ENCODE results near the gene DMRTB1.

The DMRTB1 gene

DNA sequence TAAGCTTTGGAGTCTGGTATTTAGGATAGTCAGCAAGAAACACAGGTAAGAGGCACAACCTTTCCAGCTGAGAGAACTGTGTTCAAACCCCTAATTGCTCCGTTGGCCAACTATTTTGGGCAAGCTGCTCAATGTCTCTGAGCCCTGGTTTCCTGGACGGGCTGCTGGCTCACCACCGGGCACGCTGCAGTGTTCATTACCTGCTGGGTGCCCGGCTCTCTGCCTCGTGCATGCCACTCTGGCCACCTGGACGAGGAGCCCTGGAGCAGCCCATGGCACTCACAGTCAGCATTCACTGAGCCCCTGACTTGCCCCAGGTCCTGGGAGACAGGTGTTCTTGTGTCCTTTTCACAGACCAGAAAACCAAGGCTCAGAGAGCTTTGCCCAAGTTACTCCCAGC, 51.0 kb downstream of the DMRTB1 start:
- TF ChIP-seq, protein P1, sequence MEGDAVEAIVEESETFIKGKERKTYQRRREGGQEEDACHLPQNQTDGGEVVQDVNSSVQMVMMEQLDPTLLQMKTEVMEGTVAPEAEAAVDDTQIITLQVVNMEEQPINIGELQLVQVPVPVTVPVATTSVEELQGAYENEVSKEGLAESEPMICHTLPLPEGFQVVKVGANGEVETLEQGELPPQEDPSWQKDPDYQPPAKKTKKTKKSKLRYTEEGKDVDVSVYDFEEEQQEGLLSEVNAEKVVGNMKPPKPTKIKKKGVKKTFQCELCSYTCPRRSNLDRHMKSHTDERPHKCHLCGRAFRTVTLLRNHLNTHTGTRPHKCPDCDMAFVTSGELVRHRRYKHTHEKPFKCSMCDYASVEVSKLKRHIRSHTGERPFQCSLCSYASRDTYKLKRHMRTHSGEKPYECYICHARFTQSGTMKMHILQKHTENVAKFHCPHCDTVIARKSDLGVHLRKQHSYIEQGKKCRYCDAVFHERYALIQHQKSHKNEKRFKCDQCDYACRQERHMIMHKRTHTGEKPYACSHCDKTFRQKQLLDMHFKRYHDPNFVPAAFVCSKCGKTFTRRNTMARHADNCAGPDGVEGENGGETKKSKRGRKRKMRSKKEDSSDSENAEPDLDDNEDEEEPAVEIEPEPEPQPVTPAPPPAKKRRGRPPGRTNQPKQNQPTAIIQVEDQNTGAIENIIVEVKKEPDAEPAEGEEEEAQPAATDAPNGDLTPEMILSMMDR (IDR thresholded peaks at IDR 0.05; ENCODE audit: insufficient read depth, low read depth, low read length, missing control alignments) = no peak
- no peak for DNase-seq (ENCODE audit: low read depth)
- no peak overlapping the region for H3K4me3 ChIP-seq (ENCODE audit: low read depth, low read length)

DNA sequence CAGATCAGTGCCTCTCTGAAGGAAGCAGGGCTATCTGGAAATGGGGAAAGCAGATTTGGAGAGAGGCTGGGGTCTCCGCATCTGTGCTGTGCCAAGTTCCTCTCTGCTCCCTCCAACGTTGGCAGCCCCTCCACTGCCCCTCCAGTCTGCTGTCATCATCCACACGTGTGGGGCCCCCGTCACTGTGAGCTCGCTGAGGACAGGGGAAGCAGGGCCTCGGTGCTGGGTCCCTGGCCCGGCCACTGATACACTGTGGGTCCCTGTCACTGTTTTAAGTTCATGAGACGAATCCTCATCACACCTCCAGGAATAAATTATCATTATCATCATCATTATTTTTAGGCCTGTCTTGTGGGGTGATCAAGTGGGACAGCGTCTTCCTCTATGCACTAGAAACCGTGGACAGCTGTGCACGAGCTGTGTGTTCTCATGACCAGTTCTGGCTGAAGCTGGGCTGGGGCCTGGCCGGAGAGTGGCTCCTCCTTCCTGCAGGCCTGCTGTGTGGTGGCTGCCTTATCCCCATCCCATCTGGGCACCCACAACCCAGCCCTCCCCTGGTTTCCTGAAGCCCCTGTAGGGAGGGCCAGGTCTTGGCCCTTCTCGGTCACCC, 52.2 kb downstream of the DMRTB1 start:
- no peak overlapping the region for H3K4me3 ChIP-seq (ENCODE audit: low read depth, low read length)
- TF ChIP-seq, protein P1 (IDR thresholded peaks at IDR 0.05; ENCODE audit: insufficient read depth, low read depth, low read length, missing control alignments) = no peak
- DNase-seq (ENCODE audit: low read depth) = no peak

DNA sequence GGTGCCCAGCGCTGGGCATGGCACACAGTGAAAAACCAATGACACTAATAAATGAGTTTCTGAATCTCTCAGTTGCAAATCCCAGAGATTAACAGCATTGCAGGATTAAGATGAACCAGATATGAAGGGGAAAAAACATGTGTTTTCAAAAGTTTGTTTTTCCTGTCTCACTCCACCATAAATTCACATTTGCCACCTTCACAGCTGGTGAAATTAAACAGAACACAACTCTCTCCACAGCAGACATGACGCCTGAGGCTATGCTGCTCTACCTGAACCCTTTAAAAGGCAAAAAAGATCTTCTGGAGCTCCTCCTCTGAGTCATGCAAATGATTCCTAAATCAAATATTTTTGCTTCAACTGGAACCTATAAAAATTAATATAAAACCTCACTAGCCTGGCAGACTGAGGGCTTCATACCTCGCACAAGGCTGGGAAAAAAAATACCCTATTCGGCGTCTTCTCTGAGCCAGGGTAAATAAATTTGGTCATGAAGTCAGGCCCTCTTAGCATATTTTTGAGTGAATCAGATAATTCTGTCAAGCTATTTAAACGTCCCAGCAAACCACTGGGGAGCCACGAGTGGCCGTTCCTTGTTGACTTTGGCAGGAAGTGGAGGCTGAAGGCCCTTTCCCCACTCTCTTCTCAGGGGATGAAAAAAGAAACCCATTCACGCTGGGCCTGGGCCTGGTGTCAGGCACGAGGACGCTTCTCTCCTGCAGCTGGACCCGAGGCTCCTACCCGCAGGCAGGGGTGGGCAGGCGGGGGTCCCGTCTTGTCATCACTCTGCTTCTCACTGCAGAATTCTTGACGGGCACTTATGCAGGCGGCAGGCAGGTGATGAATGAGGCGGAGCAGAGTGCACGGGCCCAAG, 53.0 kb downstream of the DMRTB1 start:
- no peak overlapping the region for H3K4me3 ChIP-seq (ENCODE audit: low read depth, low read length)
- TF ChIP-seq, protein P1 (IDR thresholded peaks at IDR 0.05; ENCODE audit: insufficient read depth, low read depth, low read length, missing control alignments) = no peak
- no peak for DNase-seq (ENCODE audit: low read depth)

DNA sequence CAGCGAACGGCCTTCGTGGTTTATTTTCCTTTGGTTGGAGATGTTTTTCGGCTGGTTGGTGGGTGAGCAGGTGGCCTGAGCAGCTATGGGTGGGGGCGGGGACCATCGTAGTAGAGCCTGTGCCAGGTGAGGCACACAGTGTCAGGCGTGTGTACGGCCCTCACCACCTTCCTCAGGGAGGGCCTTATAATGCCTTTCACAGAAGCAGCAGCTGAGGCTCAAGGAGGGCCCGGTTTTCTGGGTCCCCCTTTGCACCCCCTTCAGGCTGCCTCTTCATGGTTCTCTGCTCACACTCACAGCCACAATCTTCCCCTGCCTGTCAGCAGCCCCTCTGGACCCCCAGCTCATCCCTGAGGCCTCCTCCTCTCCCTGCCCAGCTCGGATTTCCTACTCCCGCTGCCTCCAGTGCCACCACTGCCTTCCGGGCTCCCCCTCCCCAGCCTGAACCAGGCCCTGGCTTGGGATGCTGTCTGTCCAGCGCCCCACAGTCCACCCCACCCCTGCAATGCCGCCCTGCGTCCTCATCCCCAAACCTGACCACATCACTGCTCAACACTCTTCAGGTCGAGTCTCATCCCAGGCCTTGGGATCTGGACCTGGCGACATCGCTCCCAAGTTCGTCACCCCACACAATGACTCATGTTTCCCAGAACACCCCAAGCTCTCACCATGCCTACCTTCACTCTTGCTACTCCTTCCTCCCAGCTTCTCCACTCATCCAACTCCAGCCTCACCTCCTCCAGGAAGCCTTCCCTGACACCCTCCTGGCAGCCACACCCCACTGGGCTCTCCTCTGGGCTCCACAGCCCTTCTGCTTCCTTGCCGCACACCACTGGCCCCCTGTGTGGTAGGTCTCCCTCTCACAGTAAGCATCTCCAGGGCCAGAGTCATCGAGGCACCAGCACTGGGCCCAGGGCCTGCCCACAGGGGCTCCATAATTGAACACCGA, 53.9 kb downstream of the DMRTB1 start:
- DNase-seq (ENCODE audit: low read depth) = no peak
- H3K4me3 ChIP-seq (ENCODE audit: low read depth, low read length) = no peak overlapping the region
- TF ChIP-seq, protein P1 (IDR thresholded peaks at IDR 0.05; ENCODE audit: insufficient read depth, low read depth, low read length, missing control alignments) = no peak

DNA sequence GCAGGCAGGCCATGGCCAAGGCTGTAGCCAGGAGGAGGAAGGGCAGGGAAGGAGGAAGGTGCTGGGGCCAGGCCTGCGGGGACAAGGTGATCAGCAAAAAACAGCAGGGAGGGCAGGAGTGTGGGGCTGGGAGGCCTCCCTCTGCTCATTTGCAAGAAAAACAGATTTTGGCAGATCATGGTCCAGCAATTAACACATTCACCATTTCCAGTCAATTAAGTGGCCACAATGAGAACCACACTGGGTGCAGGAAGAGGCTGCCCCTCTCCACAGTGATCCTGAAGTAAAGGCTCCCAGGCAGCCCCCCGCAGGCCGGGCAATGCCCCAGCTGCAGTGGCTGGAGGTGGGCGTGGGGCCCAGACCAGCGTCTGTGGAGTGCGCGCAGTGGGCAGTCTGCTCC, 54.6 kb downstream of the DMRTB1 start:
- TF ChIP-seq, protein P1 (IDR thresholded peaks at IDR 0.05; ENCODE audit: insufficient read depth, low read depth, low read length, missing control alignments) = no peak
- DNase-seq (ENCODE audit: low read depth) = no peak
- H3K4me3 ChIP-seq (ENCODE audit: low read depth, low read length) = no peak overlapping the region

DNA sequence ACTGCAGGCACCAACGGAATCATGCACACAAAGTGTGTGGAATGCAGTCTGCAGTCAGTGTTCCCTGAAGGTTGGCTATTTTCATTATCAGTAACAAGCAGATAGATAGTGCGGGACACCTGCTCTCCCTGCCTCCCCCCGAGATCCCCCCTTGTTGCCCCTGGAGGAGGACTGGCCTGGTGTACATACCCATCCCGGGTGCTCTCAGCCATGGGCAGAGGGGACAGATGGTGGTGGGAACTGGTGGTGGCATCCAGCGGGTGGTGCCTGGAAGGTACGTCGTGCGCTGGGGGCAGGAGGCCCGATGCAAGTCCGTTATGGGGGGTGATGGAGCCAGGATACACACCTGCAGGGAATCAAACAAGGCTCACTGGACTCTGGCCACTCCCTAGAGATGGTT, 55.2 kb downstream of the DMRTB1 start:
- H3K4me3 ChIP-seq (ENCODE audit: low read depth, low read length) = no peak overlapping the region
- TF ChIP-seq, protein P1 (IDR thresholded peaks at IDR 0.05; ENCODE audit: insufficient read depth, low read depth, low read length, missing control alignments) = no peak

More for the DNA sequence above, 55.2 kb downstream of the DMRTB1 start:
- DNase-seq (ENCODE audit: low read depth) = no peak
